HepG2 (cell line): Measurements from ENCODE around the gene GOSR1. TPM values are rescaled to one million over a fixed set of nuclear protein-coding genes. Genes with fewer than 3 reads are reported as not detected.

Experiments used
- CENPT ChIP-seq: sonication (generic); formaldehyde crosslinking; IDR thresholded peaks from 2 replicates; pipeline ENCODE4 v1.8.0; 2022; ENCODE audit warnings: low read depth, mild to moderate bottlenecking, moderate library complexity, missing genetic modification reagents
- DPF2 ChIP-seq: sonication (generic); formaldehyde crosslinking; IDR thresholded peaks from 2 replicates; pipeline ENCODE4 v1.4.0; 2020; ENCODE audit warnings: mild to moderate bottlenecking, low read depth, missing genetic modification reagents, borderline replicate concordance
- FOSL2 ChIP-seq: sonication (generic); formaldehyde crosslinking; IDR thresholded peaks from 2 replicates; pipeline ENCODE4 v1.4.0; 2020; ENCODE audit warnings: missing genetic modification reagents
- GATAD2A ChIP-seq: IDR thresholded peaks from 2 replicates; pipeline ENCODE4 v1.6.1; 2016
- KAT7 ChIP-seq: IDR thresholded peaks from 2 replicates; pipeline ENCODE4 v1.6.1; 2018; ENCODE audit warnings: borderline replicate concordance, missing compliant biosample characterization
- KDM2A ChIP-seq: sonication (generic); formaldehyde crosslinking; IDR thresholded peaks from 2 replicates; pipeline ENCODE4 v1.4.0; 2020; ENCODE audit warnings: low read depth, missing genetic modification reagents, borderline replicate concordance
- MEIS2 ChIP-seq: sonication (generic); formaldehyde crosslinking; IDR thresholded peaks from 2 replicates; pipeline ENCODE4 v1.9.0; 2021; ENCODE audit warnings: mild to moderate bottlenecking, missing genetic modification reagents
- MIER2 ChIP-seq: IDR thresholded peaks from 2 replicates; pipeline ENCODE4 v1.6.1; 2016; ENCODE audit warnings: missing biosample characterization, missing genetic modification reagents
- MIXL1 ChIP-seq: IDR thresholded peaks from 2 replicates; pipeline ENCODE4 v1.6.1; 2016
- MXI1 ChIP-seq: IDR thresholded peaks from 3 replicates; pipeline ENCODE4 v1.6.1; 2012; ENCODE audit warnings: low read depth, low read length, inconsistent platforms, borderline replicate concordance
- NCOA2 ChIP-seq: sonication (generic); formaldehyde crosslinking; IDR thresholded peaks from 2 replicates; pipeline ENCODE4 v1.8.0; 2022; ENCODE audit warnings: inconsistent platforms
- NFIC ChIP-seq: IDR thresholded peaks from 2 replicates; pipeline ENCODE4 v1.6.1; 2012; ENCODE audit warnings: mild to moderate bottlenecking, low read length, inconsistent platforms
- NPAS2 ChIP-seq: sonication (generic); formaldehyde crosslinking; IDR thresholded peaks from 2 replicates; pipeline ENCODE4 v1.8.0; 2022; ENCODE audit warnings: mild to moderate bottlenecking, missing genetic modification reagents, borderline replicate concordance
- PHF5A ChIP-seq: IDR thresholded peaks from one replicate; pipeline ENCODE4 v1.6.1; 2018; ENCODE audit warnings: low read depth, missing genetic modification reagents; ENCODE audit not compliant: unreplicated experiment
- PRMT3 ChIP-seq: sonication (generic); formaldehyde crosslinking; IDR thresholded peaks from 2 replicates; pipeline ENCODE4 v1.8.1; 2022; ENCODE audit warnings: low read depth, mild to moderate bottlenecking, moderate library complexity, missing genetic modification reagents, borderline replicate concordance
- RFXANK ChIP-seq: IDR thresholded peaks from 2 replicates; pipeline ENCODE4 v1.6.1; 2016
- SOX6 ChIP-seq, 2 experiments: fragments of 450-650 bp in 1 of 2; sonication (generic) in 1 of 2; formaldehyde crosslinking in 1 of 2; IDR thresholded peaks; 2 replicates each; pipeline versions ENCODE4 v1.4.0 to v1.6.1; 2017 to 2020; ENCODE audit warnings: antibody characterized with exemption in 1 of 2, mild to moderate bottlenecking in 1 of 2, missing genetic modification reagents in 1 of 2
- SP5 ChIP-seq: IDR thresholded peaks from 2 replicates; pipeline ENCODE4 v1.6.1; 2016; ENCODE audit warnings: low read depth, borderline replicate concordance
- ZEB1 ChIP-seq: IDR thresholded peaks from 2 replicates; pipeline ENCODE4 v1.6.1; 2012; ENCODE audit warnings: mild to moderate bottlenecking, low read depth, inconsistent platforms; ENCODE audit not compliant: insufficient replicate concordance
- ZNF124 ChIP-seq: sonication (generic); formaldehyde crosslinking; IDR thresholded peaks from 2 replicates; pipeline ENCODE4 v1.4.0; 2020; ENCODE audit warnings: missing genetic modification reagents
- ZNF17 ChIP-seq: sonication (generic); formaldehyde crosslinking; IDR thresholded peaks from 2 replicates; pipeline ENCODE4 v1.5.0; 2020; ENCODE audit warnings: mild to moderate bottlenecking, missing genetic modification reagents
- ZNF263 ChIP-seq: sonication (generic); formaldehyde crosslinking; IDR thresholded peaks from 2 replicates; pipeline ENCODE4 v1.4.0; 2020; ENCODE audit warnings: missing genetic modification reagents
- ZNF501 ChIP-seq: sonication (generic); formaldehyde crosslinking; IDR thresholded peaks from 2 replicates; pipeline ENCODE4 v1.5.1; 2020; ENCODE audit warnings: mild to moderate bottlenecking, moderate library complexity, missing genetic modification reagents
- ZNF510 ChIP-seq: sonication (generic); formaldehyde crosslinking; IDR thresholded peaks from 2 replicates; pipeline ENCODE4 v1.4.0; 2020; ENCODE audit warnings: low read depth, mild to moderate bottlenecking, missing genetic modification reagents
- polyA plus RNA-seq, 8 experiments: library from polyadenylated mRNA; depleted of rRNA in 3 of 8; stranded (reverse) in 7 of 8; unstranded in 1 of 8; fragments of >200 nt; fragmentation: Illumina TruSeq in 4 of 8; extraction: Trizol in 4 of 8; gene quantifications; 2 replicates each; pipeline versions ENCODE4 v1.2.1 to v1.2.3, GENCODE V29; 2011 to 2016; ENCODE audit warnings: low read depth in 4 of 8, missing spikeins in 1 of 8, mixed read lengths in 1 of 8; ENCODE audit not compliant: insufficient read depth in 1 of 8
- total RNA-seq, 5 experiments: library from RNA; depleted of rRNA; stranded (reverse); fragments of >200 nt; fragmentation: Illumina TruSeq; extraction: Trizol; gene quantifications; 2 replicates each; pipeline ENCODE4 v1.2.3, GENCODE V29; 2016; ENCODE audit warnings: low read depth in 1 of 5
- TF ChIP-seq, protein P1 (sequence below): sonication (generic); formaldehyde crosslinking; IDR thresholded peaks from 2 replicates; pipeline ENCODE4 v1.4.0; 2020; ENCODE audit warnings: missing genetic modification reagents
- TF ChIP-seq, protein P2 (sequence below): sonication (generic); formaldehyde crosslinking; IDR thresholded peaks from 2 replicates; pipeline ENCODE4 v1.4.0; 2020; ENCODE audit warnings: missing genetic modification reagents, low read depth, mild to moderate bottlenecking, borderline replicate concordance
- TF ChIP-seq, protein P3 (sequence below): IDR thresholded peaks from 2 replicates; pipeline ENCODE4 v1.6.1; 2018; ENCODE audit warnings: missing genetic modification reagents, mild to moderate bottlenecking, missing compliant biosample characterization

GOSR1 gene
- total and polyA plus RNA-seq, 2 of the 13 experiments (the other 11 are each of a cell fraction or from before 2014, with no cell fraction given): 15.8 to 37.0 TPM

DNA sequence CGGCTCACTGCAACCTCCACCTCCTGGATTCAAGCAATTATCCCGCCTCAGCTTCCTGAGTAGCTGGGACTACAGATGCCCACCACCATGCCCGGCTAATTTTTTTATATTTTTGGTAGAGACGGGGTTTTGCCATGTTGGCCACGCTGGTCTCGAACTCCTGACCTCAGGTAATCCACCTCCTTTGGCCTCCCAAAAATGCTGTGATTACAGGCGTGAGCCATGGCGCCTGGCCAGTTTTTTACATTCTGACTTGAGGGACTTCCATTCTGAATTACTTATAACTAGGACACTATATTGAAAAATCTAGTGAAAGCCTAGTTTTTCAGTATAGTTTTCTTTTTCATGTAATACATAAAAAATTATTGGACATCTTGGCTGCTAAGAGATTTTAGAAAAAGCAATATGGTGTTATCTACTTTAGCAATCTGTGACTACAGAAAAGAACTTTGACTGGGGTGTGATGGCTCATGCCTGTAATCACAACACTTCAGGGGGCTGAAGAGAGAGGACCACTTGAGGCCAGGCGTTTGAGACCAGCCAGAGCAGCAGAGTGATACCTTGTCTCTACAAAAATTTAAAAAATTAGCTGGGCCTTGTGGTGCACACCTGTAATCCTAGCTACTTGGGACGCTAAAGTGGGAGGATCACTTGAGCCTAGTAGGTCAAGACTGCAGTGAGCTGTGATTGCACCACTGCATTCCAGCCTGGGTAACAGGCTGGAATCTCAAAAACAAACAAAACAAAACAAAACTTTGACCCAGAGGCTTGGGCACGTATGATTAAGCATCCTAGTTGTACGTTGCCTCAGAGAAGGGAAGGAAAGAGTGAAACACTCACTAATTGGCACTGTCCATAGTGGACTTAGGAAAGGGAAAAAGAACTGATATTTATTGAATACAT, 26.8 kb upstream of the GOSR1 start (continued):
- 0 out of 2 replicates have a peak, but pooled peaks have one; percentile 47 for TF ChIP-seq NFIC
- no peak for TF ChIP-seq CENPT (CRISPR knock-in tag)
- TF ChIP-seq MEIS2 (CRISPR knock-in tag): no peak
- TF ChIP-seq ZNF510: no peak
- 0 out of 3 replicates have a peak, but pooled peaks have one; percentile 24 for TF ChIP-seq MXI1
- no peak for TF ChIP-seq ZNF17 (CRISPR knock-in tag)
- peak; percentile 87 for TF ChIP-seq ZNF124 (CRISPR knock-in tag)
- TF ChIP-seq MIER2 (CRISPR knock-in tag): 0 out of 2 replicates have a peak, but pooled peaks have one; percentile 52
- peak; percentile 32 for TF ChIP-seq PHF5A (CRISPR knock-in tag)
- peak; percentile 96 for TF ChIP-seq GATAD2A (CRISPR knock-in tag)
- peak; percentile 62; the same call in 1 of the 2 replicates for TF ChIP-seq ZNF501 (CRISPR knock-in tag)
- TF ChIP-seq RFXANK (CRISPR knock-in tag): no peak
- TF ChIP-seq, protein P1, sequence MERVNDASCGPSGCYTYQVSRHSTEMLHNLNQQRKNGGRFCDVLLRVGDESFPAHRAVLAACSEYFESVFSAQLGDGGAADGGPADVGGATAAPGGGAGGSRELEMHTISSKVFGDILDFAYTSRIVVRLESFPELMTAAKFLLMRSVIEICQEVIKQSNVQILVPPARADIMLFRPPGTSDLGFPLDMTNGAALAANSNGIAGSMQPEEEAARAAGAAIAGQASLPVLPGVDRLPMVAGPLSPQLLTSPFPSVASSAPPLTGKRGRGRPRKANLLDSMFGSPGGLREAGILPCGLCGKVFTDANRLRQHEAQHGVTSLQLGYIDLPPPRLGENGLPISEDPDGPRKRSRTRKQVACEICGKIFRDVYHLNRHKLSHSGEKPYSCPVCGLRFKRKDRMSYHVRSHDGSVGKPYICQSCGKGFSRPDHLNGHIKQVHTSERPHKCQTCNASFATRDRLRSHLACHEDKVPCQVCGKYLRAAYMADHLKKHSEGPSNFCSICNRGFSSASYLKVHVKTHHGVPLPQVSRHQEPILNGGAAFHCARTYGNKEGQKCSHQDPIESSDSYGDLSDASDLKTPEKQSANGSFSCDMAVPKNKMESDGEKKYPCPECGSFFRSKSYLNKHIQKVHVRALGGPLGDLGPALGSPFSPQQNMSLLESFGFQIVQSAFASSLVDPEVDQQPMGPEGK (CRISPR knock-in tag): peak; percentile 48; the same call in 1 of the 2 replicates
- no peak for TF ChIP-seq NPAS2 (CRISPR knock-in tag)
- peak; percentile 60; the same call in 1 of the 2 replicates for TF ChIP-seq KDM2A (CRISPR knock-in tag)
- peak; percentile 97 for TF ChIP-seq MIXL1
- TF ChIP-seq ZEB1: peak; percentile 60
- no peak for TF ChIP-seq PRMT3 (CRISPR knock-in tag)
- 0 out of 2 replicates have a peak, but pooled peaks have one; percentile 25 for TF ChIP-seq KAT7 (CRISPR knock-in tag)
- TF ChIP-seq ZNF263 (CRISPR knock-in tag): peak; percentile 54; the same call in 1 of the 2 replicates
- TF ChIP-seq SP5: peak; percentile 91
- peak; percentile 97 for TF ChIP-seq DPF2 (CRISPR knock-in tag)
- TF ChIP-seq, protein P2, sequence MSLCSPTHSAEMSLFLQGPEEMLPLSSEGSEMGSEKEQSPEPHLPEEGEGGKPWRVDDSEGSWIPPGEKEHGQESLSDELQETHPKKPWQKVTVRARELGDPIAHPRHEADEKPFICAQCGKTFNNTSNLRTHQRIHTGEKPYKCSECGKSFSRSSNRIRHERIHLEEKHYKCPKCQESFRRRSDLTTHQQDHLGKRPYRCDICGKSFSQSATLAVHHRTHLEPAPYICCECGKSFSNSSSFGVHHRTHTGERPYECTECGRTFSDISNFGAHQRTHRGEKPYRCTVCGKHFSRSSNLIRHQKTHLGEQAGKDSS (CRISPR knock-in tag): peak; percentile 38; the same call in 1 of the 2 replicates
- TF ChIP-seq NCOA2 (CRISPR knock-in tag): peak; percentile 87
- TF ChIP-seq FOSL2 (CRISPR knock-in tag): peak; percentile 84
- TF ChIP-seq, protein P3, sequence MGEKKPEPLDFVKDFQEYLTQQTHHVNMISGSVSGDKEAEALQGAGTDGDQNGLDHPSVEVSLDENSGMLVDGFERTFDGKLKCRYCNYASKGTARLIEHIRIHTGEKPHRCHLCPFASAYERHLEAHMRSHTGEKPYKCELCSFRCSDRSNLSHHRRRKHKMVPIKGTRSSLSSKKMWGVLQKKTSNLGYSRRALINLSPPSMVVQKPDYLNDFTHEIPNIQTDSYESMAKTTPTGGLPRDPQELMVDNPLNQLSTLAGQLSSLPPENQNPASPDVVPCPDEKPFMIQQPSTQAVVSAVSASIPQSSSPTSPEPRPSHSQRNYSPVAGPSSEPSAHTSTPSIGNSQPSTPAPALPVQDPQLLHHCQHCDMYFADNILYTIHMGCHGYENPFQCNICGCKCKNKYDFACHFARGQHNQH (CRISPR knock-in tag): peak; percentile 66
- no peak for TF ChIP-seq SOX6 (IDR thresholded peaks at IDR 0.05)
- peak; percentile 90 for TF ChIP-seq SOX6 (CRISPR knock-in tag; IDR thresholded peaks at IDR 0.05)
